SK-N-SH treated with all-trans-retinoic acid at 6 μM for 48 hours (cell line): ENCODE measurements around the gene MAD2L2.

Experiments
- ARNTL ChIP-seq: fragments of 450-650 bp; formaldehyde crosslinking; IDR thresholded peaks from 2 replicates; pipeline ENCODE4 v1.5.0; 2020; ENCODE audit warnings: low read depth, mild to moderate bottlenecking, moderate library complexity, borderline replicate concordance
- BACH2 ChIP-seq: fragments of 250-450 bp; sonication (Bioruptor Pico); IDR thresholded peaks from 2 replicates; pipeline ENCODE4 v1.9.0; 2021; ENCODE audit warnings: mild to moderate bottlenecking, borderline replicate concordance
- ESRRG ChIP-seq: fragments of 250-450 bp; sonication (Bioruptor Pico); IDR thresholded peaks from 2 replicates; pipeline ENCODE4 v1.6.1; 2021; ENCODE audit warnings: mild to moderate bottlenecking
- GLIS3 ChIP-seq: fragments of 250-450 bp; sonication (Bioruptor Pico); IDR thresholded peaks from 2 replicates; pipeline ENCODE4 v1.5.0; 2020; ENCODE audit warnings: mild to moderate bottlenecking, moderate library complexity
- PPARA ChIP-seq: fragments of 250-450 bp; sonication (Bioruptor Pico); IDR thresholded peaks from 2 replicates; pipeline ENCODE4 v1.5.0; 2020; ENCODE audit warnings: mild to moderate bottlenecking, borderline replicate concordance
- RARB ChIP-seq: fragments of 250-450 bp; sonication (Bioruptor Pico); IDR thresholded peaks from 2 replicates; pipeline ENCODE4 v1.8.0; 2021; ENCODE audit warnings: mild to moderate bottlenecking, moderate library complexity
- TOX ChIP-seq: fragments of 250-450 bp; sonication (Bioruptor Pico); IDR thresholded peaks from 2 replicates; pipeline ENCODE4 v1.8.0; 2021; ENCODE audit warnings: mild to moderate bottlenecking, moderate library complexity, borderline replicate concordance
- ZFP3 ChIP-seq: fragments of 250-450 bp; sonication (Bioruptor Pico); IDR thresholded peaks from 2 replicates; pipeline ENCODE4 v1.5.0; 2020; ENCODE audit warnings: mild to moderate bottlenecking, moderate library complexity
- ZFP30 ChIP-seq: fragments of 450-650 bp; formaldehyde crosslinking; IDR thresholded peaks from 2 replicates; pipeline ENCODE4 v1.5.0; 2022; ENCODE audit warnings: mild to moderate bottlenecking, moderate library complexity
- ZNF565 ChIP-seq: fragments of 450-650 bp; formaldehyde crosslinking; conservative IDR thresholded peaks from 2 replicates; pipeline ENCODE4 v1.5.0; 2020; ENCODE audit warnings: low read depth, mild to moderate bottlenecking, moderate library complexity
- ZNF8 ChIP-seq: fragments of 450-650 bp; formaldehyde crosslinking; IDR thresholded peaks from 2 replicates; pipeline ENCODE4 v1.5.0; 2020; ENCODE audit warnings: mild to moderate bottlenecking, moderate library complexity
- TF ChIP-seq, protein P1 (sequence below): fragments of 250-450 bp; sonication (Bioruptor Pico); IDR thresholded peaks from 2 replicates; pipeline ENCODE4 v1.8.0; 2020; ENCODE audit warnings: mild to moderate bottlenecking, moderate library complexity, borderline replicate concordance
- TF ChIP-seq, protein P2 (sequence below): fragments of 250-450 bp; sonication (Bioruptor Pico); IDR thresholded peaks from 2 replicates; pipeline ENCODE4 v1.5.1; 2020; ENCODE audit warnings: low read depth, mild to moderate bottlenecking, moderate library complexity

DNA sequence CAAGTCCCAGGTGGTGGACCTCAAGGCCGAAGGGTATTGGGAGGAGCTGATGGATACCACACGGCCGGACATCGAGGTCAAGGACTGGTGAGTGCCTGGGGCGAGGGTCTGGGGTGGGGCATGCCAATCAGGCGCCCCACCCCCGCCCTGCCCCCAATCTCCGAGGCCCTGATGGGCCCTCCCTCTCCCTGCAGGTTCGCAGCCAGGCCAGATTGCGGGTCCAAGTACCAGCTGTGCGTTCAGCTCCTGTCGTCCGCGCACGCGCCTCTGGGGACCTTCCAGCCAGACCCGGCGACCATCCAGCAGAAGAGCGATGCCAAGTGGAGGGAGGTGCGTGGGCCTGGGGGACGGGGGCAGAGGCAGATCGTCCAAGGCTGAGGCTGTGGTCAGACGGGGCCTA is 22.4 kb downstream of the MAD2L2 start:
- TF ChIP-seq PPARA (CRISPR knock-in tag) (no peak), ZNF8 (CRISPR knock-in tag) (no peak), ARNTL (no peak), TOX (CRISPR knock-in tag) (no peak), GLIS3 (no peak), ZFP3 (CRISPR knock-in tag) (no peak), ZNF565 (CRISPR knock-in tag) (no peak), BACH2 (CRISPR knock-in tag) (no peak), RARB (CRISPR knock-in tag) (no peak), ESRRG (no peak), ZFP30 (no peak)
- TF ChIP-seq, protein P1, sequence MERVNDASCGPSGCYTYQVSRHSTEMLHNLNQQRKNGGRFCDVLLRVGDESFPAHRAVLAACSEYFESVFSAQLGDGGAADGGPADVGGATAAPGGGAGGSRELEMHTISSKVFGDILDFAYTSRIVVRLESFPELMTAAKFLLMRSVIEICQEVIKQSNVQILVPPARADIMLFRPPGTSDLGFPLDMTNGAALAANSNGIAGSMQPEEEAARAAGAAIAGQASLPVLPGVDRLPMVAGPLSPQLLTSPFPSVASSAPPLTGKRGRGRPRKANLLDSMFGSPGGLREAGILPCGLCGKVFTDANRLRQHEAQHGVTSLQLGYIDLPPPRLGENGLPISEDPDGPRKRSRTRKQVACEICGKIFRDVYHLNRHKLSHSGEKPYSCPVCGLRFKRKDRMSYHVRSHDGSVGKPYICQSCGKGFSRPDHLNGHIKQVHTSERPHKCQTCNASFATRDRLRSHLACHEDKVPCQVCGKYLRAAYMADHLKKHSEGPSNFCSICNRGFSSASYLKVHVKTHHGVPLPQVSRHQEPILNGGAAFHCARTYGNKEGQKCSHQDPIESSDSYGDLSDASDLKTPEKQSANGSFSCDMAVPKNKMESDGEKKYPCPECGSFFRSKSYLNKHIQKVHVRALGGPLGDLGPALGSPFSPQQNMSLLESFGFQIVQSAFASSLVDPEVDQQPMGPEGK = no peak
- TF ChIP-seq, protein P2, sequence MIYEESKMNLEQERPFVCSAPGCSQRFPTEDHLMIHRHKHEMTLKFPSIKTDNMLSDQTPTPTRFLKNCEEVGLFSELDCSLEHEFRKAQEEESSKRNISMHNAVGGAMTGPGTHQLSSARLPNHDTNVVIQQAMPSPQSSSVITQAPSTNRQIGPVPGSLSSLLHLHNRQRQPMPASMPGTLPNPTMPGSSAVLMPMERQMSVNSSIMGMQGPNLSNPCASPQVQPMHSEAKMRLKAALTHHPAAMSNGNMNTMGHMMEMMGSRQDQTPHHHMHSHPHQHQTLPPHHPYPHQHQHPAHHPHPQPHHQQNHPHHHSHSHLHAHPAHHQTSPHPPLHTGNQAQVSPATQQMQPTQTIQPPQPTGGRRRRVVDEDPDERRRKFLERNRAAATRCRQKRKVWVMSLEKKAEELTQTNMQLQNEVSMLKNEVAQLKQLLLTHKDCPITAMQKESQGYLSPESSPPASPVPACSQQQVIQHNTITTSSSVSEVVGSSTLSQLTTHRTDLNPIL (CRISPR knock-in tag) = no peak
